NK-92 (cell line): ENCODE results near the gene RELB.

Experiments
- DNase-seq: peaks from one replicate; lab custom pipeline; 2025; ENCODE audit not compliant: unreplicated experiment; lab: John Stamatoyannopoulos, UW

The RELB gene

DNA sequence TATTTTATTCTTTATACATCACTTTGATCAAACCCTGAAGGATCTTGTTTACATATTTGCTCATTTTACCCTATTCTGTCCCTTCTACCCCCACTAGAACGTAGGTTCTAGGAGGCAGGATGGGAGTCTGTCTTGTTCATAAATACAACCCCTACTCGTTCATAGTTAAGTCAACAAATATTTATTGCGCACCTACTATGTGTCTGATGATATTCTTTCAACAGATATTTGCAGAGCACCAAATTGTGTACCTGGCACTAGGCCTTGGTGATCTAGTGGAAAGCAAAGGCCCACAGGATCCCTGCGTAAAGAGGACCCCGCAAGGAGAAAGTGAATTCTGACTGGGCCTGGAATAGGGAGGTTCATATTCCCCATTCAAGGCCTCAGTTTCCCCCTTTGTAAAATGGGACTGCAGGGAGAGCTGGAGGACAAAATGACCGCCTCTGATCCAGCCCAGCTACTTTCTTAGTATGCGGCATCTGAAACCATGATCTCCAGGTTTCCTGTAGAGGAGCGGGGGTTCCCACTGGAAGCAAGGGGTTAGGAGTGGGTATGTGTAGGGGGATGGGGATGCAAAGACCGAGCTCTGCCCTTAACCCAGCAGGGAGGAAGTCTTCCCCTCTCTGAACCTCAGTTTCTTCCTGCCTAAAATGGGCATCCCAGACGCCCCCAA, 77.3 kb downstream of the RELB start:
- no peak for DNase-seq

- DNase-seq = no peak
These were observed 78.0 kb downstream of the RELB start, which contains the start of gene GEMIN7 for GRCh38 chr19:45079063-45079910. TSS of gene GEMIN7 (plus strand) at chr19:45079260. CDS start at chr19:45090115, 10,855 bp downstream.

DNA sequence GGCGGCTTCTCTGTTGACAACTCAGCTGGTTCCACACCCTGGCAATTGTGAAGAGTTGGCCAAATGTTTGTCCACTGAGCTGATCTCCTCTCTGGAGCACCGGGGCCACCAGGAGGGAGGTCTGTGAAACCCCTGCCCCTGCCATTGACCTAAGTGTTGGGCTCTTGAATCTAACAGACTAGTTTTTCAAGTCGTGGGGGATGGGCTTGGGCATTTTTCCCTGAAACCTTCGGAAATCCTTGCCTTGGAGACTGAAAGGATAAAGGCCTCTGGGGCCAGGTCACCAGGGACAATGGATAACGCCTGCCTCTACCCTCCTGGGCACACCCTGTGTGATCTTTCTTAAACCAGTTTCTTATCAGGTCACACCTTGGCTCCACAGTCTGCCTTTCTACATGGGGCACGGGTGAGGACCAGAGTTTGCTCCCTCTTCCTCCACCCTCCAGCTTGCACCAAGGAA, 78.7 kb downstream of the RELB start:
- DNase-seq = no peak

GRCh38 chr19:45082170-45082569, 80.9 kb downstream of the RELB start:
- DNase-seq = no peak

- DNase-seq = no peak
These were observed 85.2 kb downstream of the RELB start for GRCh38 chr19:45086480-45086879.

DNA sequence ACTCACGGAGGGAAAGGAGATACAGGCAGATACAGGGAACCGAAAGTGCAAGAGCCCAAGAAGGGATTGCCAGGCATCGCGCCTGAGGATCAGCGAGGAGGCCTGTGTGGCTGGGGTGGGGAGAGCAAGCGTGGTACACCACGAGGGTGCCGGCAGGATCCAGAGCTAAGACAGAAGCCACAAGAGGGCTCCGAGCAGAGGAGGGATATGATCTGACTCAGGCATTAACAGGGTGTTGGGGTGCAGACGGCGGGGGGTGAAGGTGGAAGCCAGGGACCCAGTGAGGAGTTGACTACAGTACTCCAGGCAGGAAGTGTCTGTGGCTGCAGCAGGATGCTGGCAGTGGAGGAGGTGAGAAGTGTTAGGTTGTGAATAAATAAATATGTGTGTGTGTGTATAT, 86.3 kb downstream of the RELB start:
- no peak for DNase-seq
